ENCODE data around the gene RNU1-1.
"Not testable (repeated sequence)": the region's sequence is repeated elsewhere in the genome, so short reads cannot be mapped to it uniquely, and the experiment has no call there.

DNA sequence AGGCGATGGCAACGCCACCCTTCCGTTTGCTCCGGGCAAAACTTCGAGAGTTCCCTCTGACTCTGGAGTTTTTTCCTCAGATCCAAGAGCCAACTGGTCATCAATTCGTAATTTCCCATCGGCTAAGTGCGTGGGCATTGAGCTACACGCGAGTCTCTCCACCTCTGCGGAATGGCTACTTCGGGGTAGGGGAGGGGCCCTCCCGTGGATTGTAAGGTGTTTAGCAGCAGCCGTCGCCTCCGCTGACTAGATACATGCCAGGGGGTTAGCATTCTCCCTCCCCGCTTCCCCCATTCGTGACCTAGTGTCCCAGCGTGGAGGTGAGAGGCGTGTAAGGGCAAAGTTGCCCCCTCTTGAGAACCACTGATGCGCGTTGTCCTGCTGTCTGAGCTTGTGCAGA is 21.8 kb upstream of the RNU1-1 start:
- not testable (repeated sequence) for TF ChIP-seq CBX5 (IDR thresholded peaks at IDR 0.05; ENCODE audit: low read depth); POLR2AphosphoS5 (IDR thresholded peaks at IDR 0.05; ENCODE audit: low read length); RB1 (IDR thresholded peaks at IDR 0.05; ENCODE audit: borderline replicate concordance)

Data from GM12878 (cell line).